IPS DF 19.7 (cell line): ENCODE measurements around the gene CIRBP.

Experiments used
- DNase-seq: peaks from one replicate; pipeline ENCODE4 v3.0.0-alpha.2; 2013; ENCODE audit warnings: low read depth, low spot score

CIRBP gene

GRCh38 chr19:1255186-1256161 lies 13.7 kb upstream of the CIRBP start:
- DNase-seq, result no peak

GRCh38 chr19:1256646-1257474 lies 12.3 kb upstream of the CIRBP start:
- DNase-seq, result no peak

DNA sequence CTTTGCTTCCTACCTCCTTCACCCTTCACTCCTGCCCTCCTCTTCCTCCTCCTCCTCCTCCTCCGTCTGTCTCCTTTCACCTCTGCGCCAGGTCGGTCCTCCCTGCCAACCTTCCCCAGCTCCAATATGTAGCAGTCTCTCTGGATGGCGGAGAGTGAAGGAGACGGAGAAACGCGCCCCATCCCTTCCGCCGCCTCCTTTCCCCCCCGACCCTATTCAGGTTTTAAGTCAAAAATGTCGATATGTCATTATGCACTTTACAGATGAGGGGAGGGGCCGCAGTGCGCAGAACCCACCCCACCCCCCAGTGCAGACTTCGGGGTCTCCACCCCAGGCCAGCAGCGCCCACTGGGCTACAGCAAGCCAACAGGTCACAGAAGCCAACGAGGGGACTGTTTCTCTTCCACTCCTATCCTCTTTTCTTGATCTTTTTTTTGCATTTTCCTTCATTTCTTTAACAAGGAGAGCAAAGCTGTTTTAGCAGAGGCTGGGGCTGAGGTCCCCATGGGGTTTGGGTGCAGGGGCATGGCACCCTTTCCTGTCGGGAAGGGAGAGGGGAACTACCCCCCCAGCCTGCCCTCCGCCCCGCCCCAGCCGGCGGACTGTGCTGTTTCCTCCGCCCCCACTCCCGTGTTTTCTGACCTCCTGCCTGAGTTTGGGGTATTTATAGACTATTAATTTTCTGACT lies 11.5 kb upstream of the CIRBP start:
- DNase-seq, result no peak

GRCh38 chr19:1258163-1258492 lies 11.0 kb upstream of the CIRBP start:
- no peak for DNase-seq

DNA sequence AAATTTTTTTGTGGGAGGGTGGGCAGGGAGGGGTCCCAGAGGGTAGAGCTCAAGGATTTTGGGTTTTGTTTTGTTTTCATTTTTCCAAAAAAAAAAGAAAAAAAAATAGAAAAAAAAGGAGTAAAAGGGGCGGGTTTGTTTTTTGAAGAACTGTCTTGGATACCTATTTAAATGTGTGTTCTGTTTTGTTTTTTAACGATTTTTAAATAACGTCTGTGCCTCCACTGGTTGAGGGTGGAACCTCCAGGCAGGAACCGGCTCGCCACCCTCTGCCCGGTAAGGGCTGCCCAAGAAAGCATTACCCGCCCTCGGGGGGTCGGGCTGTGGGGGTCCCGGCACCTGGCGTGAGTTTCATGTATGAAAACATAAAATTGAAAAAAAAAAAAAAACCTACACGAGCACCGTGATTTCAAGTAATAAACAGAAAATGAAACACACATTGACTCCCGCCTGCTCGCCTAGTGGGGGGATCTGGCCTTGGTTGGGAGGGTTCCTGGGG lies 10.4 kb upstream of the CIRBP start:
- DNase-seq, result no peak

GRCh38 chr19:1259206-1259875 lies 9.8 kb upstream of the CIRBP start:
- DNase-seq, result no peak

DNA sequence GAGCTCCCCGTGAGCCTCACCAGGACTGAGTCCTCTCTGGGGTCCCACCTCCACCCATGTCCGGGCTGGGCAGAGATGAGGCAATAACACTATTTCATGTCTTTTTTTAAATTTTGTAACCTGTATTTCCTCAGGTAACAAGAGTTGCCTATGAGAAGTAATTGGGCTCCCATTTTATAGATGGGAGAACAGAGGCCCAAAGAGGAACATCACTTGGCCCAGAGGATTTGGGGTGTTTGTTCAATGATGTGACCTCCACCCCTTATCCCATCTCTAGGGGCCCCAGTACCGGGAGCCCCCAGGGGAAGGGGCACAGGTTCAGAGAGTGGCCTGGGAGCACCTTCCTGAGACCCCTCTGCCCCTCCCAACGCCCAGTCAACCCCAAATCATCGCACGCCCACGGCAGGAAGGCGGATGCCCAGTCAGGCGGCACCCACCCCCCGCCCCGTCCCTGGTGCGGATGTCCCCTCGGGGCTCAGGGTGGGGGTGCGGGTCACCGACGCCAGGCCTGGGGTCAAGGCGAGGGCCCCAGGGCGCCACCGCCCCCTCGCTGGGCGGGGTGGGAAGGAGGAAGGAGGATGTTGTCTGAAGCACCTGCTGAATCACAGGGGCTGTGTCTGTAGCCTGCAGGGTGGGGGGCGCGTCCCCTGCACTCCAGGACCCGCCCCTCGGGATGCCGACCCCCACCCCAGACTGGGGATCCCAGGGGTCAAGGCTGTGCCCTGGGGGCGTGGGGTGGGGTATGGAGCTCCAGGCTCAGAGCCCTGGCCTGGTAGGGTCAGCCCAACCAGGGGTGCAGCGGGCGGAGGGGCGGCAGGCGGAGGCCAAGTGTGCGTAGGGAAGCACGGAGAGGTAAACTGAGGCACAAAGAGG lies 9.0 kb upstream of the CIRBP start:
- no peak for DNase-seq

DNA sequence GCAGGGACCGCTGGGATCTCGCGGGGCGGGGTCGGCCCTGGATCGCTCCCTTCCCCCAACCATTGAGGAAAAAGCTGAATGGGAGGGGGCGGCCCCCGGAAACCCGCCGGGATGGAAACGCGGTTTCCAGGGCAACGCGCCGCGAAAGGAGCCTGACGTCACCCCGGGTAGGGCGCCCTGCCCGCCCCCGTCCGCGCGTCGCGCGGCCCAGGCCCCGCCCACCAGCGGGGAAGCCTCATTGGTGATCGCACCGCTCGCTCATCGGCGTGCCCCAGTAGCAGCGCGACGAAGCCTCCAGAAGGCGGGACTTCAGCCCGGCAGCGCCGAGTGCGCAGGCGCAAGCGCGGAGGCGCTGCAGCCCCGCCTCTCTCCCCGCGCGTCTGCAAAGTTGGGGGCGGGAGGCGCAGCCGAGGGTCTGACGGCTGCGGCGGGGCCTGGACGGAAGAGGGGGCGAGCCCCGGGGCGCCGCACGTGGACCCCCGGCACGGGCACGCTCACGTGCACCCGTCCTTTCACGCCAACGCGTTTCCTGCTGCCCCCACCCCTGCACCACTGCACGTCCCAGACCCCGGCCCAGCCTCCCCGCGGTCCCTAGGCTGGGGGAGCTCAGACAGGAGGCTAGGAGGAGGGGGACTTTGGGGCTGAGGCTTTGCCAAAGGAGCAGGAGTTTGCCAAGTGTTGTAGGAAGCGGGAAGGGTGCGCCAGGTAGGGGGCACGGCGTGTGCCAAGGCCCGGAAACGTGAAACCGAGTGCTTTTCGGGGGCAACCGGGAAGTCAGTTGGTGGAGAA lies 8.2 kb upstream of the CIRBP start:
- no peak for DNase-seq

DNA sequence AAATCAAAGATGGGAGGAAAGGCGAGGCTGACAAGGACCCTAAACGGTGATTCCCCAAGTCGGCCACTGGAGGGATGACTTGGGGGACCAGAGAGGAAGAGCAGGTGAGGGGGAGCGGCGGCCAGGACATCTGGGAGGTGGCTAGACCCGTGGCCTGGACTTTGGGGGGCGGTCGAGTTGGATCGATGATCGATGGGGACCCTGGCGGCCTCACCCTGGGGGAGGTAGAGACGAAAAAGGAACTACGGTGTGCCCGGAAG lies 7.7 kb upstream of the CIRBP start:
- no peak for DNase-seq

- no peak for DNase-seq
Observed at GRCh38 chr19:1261798-1262622, 7.1 kb upstream of the CIRBP start.

GRCh38 chr19:1262623-1263123 lies 6.5 kb upstream of the CIRBP start:
- no peak for DNase-seq

DNA sequence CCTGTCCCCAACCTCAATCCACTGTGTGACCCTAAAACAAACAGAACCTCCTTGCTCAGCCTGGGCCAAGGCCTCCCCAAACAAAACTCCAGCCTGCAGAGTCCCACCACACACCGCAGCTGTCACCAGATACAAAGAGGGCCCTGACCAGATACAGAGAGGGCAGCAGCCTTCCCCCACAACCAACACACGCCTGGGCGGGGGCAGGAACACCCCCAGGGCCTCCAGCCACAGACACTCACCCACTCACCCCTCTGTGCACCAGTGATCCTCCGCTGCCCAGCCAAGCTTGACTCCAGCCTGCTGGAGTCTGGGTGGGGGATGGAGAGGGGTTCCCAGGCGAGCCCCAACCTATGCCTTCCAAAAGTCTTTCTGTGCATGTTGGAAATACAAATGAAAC lies 5.9 kb upstream of the CIRBP start:
- DNase-seq, result no peak

- no peak for DNase-seq
Observed at GRCh38 chr19:1264801-1265614, 4.1 kb upstream of the CIRBP start.

DNA sequence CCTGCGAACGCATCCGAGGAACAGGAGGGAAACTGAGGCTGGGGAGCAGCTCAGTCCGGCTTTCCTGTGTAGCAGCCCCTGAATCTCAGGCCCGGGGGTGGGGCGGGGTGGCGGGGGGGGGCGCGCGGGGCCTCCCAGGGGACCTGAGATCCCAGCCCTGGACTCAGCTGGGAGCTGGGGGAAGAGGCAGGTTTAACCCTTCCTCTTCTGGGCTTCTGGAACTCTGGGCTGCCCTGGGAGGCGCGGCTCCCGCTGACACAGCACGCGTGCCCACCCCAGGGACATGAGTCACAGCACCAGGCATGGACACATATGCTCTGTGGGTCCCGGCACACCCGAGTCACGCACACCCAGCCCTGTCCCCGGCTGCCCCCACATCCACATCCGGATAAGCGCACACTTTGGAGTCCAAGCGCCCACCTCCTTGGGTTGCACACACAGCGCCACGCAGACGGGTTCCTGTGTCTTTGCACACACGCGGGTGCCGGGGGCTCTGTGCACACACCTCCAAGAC lies 3.5 kb upstream of the CIRBP start:
- DNase-seq, result no peak

GRCh38 chr19:1266129-1266915 lies 2.8 kb upstream of the CIRBP start:
- no peak for DNase-seq

GRCh38 chr19:1266916-1267476 lies 2.1 kb upstream of the CIRBP start:
- no peak for DNase-seq
